Head of caudate nucleus (tissue), 42 donors: ENCODE data around the gene IFT43.

Experiments used
- DNase-seq, 42 donors: peaks; one replicate each; pipeline versions ENCODE4 v3.0.0 to v3.0.0-alpha.2; 2020 to 2021; ENCODE audit warnings: mixed read lengths in 7 of 42
- intact Hi-C: fragments of 100-400 bp; cut with DNase I; formaldehyde crosslinking; loops from one replicate; pipeline ENCODE4 v1.15.0; 2022

IFT43 gene

DNA sequence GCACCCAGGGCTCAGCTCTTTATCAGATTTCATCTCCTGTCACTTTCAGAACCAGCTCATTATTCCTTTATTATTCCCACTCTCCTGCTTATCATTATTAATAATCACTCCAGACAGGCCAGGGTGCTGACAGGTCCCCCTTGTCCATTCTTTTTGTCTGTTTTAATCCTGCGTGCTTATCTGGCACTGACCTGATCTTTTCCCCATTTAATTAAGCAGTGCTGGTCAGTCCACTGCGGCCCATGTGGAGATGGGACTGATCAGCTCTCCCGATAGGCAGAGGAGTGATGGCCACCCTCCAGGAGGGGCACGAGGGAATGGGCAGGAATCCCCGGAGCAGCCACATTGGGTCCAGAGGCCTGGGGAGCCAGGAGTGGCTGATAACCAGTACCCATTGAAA is 110.7 kb downstream of the IFT43 start:
- no peak for DNase-seq
- intact Hi-C loops, result no loop called here

- DNase-seq, result no peak
- intact Hi-C loops, result no loop called here
Measured at GRCh38 chr14:76097547-76097946, 112.0 kb downstream of the IFT43 start.

DNA sequence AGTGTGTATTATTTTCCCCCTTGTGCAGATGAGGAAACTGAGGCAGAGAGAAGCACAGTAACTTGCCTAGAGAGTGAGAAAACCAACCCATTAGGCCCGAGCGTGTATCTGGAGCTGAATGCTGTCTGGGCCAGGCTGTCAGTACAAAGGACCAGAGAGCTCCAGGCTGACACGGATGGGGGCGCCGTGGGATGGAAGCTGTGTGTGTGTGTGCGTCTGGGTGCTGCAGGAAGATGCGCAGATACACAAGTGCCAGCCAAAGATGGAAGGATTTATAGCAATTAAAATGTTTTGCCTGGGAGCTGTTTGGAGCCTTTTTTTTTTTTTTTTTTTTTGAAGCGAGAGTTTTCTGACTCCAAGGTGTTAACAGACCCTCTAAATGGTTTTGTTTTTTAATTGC is 112.5 kb downstream of the IFT43 start:
- no peak for DNase-seq
- intact Hi-C loops, result no loop called here

GRCh38 chr14:76098916-76099675 is 113.5 kb downstream of the IFT43 start:
- intact Hi-C loops, result no loop called here
- no peak for DNase-seq

GRCh38 chr14:76100236-76100635 is 114.7 kb downstream of the IFT43 start:
- intact Hi-C loops, result no loop called here
- no peak for DNase-seq

DNA sequence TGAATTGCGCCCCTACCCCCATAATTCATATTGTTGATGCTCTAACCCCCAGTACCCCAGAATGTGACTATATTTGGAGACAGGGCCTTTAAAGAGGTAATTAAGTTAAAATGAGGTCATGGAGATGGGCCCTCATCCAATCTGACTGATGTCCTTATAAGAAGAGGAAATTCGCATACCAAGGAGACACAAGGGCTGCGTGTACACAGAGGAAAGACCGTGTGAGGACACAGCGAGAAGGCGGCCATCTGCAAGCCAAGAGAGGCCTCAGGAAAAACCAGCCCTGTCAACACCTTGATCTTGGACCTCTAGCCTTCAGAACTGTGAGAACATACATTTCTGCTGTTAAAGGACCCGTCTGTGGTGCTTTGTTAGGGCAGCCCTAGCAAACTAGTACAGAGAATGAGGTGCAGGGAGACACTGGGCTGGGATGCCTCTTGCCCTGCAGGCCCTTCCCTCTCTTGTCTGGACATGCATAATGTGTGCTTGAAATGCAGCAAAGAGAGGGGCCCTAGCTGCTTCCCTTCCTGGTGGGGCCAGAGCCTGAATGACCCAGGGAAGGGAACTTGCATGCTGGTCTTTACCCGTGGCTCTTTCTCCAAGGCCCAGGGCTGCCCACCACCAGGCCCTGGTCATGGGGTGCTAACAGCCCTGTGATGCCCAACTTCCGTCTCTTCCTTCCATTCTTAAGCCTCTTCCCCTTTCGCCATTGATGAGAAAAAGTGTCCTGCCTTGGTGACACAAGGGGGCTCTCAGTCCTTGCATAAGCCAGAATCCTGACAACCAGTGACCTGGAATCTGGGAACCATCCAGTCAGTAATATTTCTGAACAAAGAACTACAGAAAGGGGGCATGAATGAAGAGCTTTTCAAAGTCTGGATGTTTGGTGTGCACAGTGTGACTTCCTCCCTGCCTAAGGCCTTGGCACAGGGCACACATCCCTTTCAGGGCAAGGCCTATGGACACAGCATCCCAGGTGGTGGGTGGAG is 116.1 kb downstream of the IFT43 start:
- intact Hi-C loops, result no loop called here
- no peak for DNase-seq

GRCh38 chr14:76104802-76105355 is 119.3 kb downstream of the IFT43 start:
- no peak for DNase-seq
- intact Hi-C loops, result no loop called here

- no peak for DNase-seq
- intact Hi-C loops, result no loop called here
Measured at GRCh38 chr14:76106188-76106587, 120.6 kb downstream of the IFT43 start.

GRCh38 chr14:76109087-76109880 is 123.7 kb downstream of the IFT43 start:
- intact Hi-C loops, result no loop called here
- no peak for DNase-seq

- intact Hi-C loops, result no loop called here
Measured at GRCh38 chr14:76112889-76113624, 127.5 kb downstream of the IFT43 start.

DNA sequence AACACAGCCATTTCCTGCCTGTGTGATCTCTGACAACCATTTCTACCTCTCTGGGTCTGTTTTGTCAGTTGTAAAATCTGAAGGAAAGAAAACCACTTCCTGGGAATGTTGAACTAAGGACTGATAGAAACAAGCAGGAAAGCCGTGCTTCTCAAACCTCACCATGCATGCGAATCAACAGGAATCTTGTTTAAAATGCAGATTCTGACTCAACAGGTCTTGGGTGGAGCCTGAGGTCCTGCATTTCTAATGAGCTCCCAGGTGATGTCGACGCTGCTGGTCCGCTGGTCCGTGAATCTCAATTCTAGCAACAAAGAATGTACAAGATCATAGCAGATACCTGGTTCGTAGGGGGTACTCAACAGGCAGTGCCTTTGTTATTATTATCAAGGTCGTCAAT is 128.1 kb downstream of the IFT43 start:
- intact Hi-C loops, result no loop called here
- DNase-seq, result no peak

More at GRCh38 chr14:76112889-76113624, 127.5 kb downstream of the IFT43 start:
- no peak for DNase-seq

DNA sequence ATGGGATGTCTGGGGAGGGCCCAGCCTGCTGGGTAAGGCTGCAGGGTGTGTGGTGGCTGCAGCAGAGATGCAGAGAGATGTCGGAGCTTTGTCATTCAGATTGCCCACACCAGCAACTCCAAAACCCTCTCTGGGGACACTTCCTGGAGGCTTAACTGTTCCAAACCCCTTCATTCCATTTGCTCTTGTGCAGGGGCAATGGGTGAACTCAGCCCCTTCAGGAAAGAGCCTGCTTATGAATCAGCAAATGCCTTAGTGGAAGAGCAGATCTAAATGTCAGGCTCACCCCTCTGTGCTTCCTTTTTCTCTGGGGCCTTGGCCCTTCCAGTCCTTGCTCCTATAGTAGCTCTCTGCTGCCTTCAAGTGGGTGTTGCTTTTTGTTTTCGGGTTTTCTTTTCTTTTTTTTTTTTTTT is 129.5 kb downstream of the IFT43 start:
- no peak for DNase-seq
- intact Hi-C loops, result no loop called here

DNA sequence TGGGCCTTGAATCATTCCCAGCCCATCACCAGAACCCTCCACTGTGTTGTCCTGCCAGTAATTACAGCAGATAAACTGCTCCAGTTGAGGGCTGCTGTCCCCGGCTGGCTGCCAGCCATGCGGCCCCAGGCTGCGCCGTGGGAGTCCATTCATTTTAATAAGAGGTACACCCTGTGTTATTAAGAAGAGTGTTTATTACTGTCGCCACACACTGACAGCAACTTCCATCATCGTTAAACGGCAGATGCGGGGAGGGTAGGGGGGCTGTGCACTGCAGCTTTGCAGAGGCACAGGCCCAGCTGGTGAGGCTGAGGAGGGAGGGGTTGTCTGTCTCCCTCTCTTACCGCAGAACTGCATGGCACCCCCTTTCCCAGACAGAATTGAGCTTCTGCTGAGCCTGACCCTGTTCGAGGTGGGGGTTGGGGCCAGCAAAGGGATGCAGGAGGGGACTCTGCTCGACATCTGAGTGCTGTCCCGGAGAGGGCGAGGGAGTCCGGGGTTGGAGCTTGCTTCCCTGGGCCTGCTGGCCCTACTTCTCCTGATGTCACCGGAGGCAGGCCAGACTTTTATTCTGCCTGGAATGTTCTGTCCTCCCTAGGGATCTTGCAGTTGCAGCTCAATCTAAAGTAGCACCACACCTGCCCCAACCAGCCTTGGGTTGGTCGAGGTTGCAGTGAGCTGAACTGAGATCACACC is 132.4 kb downstream of the IFT43 start:
- DNase-seq, result no peak
- intact Hi-C loops, result no loop called here

- intact Hi-C loops, result no loop called here
Measured at GRCh38 chr14:76118594-76118993, 133.0 kb downstream of the IFT43 start.

DNA sequence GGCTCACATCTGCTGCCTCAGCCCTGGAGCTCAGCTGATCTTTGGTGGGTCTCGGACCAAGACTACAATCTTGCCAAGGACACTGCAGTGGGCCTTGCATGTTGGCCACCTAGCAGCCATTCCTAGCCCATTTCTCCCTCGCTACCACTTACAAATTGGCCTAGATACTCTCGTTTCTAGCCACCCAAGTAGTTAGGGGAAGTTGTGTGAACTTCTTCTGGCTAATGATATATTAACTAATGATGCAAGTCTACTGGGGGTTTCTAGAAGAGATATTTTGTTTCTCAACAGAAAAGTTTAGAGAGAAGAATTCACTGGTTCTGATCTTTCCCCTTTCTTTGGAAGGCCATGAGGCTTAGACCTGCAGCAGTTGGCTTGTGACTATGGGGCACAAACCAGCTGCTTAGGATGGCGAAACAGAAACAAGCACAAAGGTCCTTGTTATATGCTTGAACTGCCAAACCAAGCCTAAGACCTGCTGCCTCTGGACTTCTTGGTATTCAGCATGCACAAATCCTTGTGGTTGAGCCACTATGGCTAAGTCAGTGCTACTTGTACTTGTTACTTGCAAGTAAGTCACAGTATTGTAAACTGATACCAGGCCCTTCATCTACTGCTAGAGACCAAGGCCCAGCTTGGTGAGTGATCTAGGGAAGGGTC is 135.7 kb downstream of the IFT43 start:
- DNase-seq, result no peak
- intact Hi-C loops, result no loop called here

More at GRCh38 chr14:76118594-76118993, 133.0 kb downstream of the IFT43 start:
- no peak for DNase-seq

GRCh38 chr14:76123426-76124225 is 138.1 kb downstream of the IFT43 start:
- no peak for DNase-seq
- intact Hi-C loops, result no loop called here
